WTC11 (cell line): ENCODE measurements around the gene FGF18. TPM values are rescaled to one million over a fixed set of nuclear protein-coding genes. Genes with fewer than 3 reads are reported as not detected.
A peak's percentile ranks its signal among the peaks of the same experiment; 100 is the strongest.

Experiments used
- ATAC-seq: fragments of 200-7000 bp; cut with Tn5 transposase; 2 replicates; pipeline ENCODE4 v1.10.0; 2021; ENCODE audit warnings: mild to moderate bottlenecking, moderate library complexity
- CTCF ChIA-PET: fragments of 300-600 bp; sonication (Branson Sonifier 250); formaldehyde crosslinking; loops from one replicate; lab custom pipeline; 2021; ENCODE audit warnings: antibody characterized with exemption; lab: Charles Lee
- POLR2A ChIA-PET: fragments of 350-600 bp; sonication (Branson Sonifier 250); formaldehyde crosslinking; loops from one replicate; lab custom pipeline; 2021; ENCODE audit warnings: antibody characterized with exemption; lab: Charles Lee
- DNase-seq: peaks from one replicate; pipeline ENCODE4 v3.0.0; 2021; ENCODE audit warnings: low spot score
- H3K27ac Mint-ChIP-seq: 2 replicates; pipeline ENCODE4 v1.8.0; 2021; ENCODE audit warnings: mixed read lengths
- H3K27me3 Mint-ChIP-seq: 2 replicates; pipeline ENCODE4 v1.8.0; 2021; ENCODE audit warnings: low read depth, mild to moderate bottlenecking, moderate library complexity, mixed read lengths
- H3K36me3 Mint-ChIP-seq: 2 replicates; pipeline ENCODE4 v1.8.0; 2021; ENCODE audit warnings: mixed read lengths
- H3K4me1 Mint-ChIP-seq: 2 replicates; pipeline ENCODE4 v1.8.0; 2022; ENCODE audit warnings: mixed read lengths
- H3K4me3 Mint-ChIP-seq: 2 replicates; pipeline ENCODE4 v1.8.0; 2021; ENCODE audit warnings: mild to moderate bottlenecking, moderate library complexity, mixed read lengths
- H3K9me3 Mint-ChIP-seq: 2 replicates; pipeline ENCODE4 v1.8.0; 2021; ENCODE audit warnings: mixed read lengths
- CREB1 ChIP-seq: sonication (generic); formaldehyde crosslinking; IDR thresholded peaks from 2 replicates; pipeline ENCODE4 v1.8.0; 2023; ENCODE audit warnings: mild to moderate bottlenecking, missing genetic modification reagents
- ETV6 ChIP-seq: sonication (generic); formaldehyde crosslinking; IDR thresholded peaks from 2 replicates; pipeline ENCODE4 v1.8.1; 2022; ENCODE audit warnings: mild to moderate bottlenecking, missing genetic modification reagents
- HMGA2 ChIP-seq: fragments of 250-450 bp; sonication (Bioruptor Pico); IDR thresholded peaks from 2 replicates; pipeline ENCODE4 v1.4.0; 2021; ENCODE audit warnings: mild to moderate bottlenecking, moderate library complexity
- IRF2 ChIP-seq: sonication (generic); formaldehyde crosslinking; IDR thresholded peaks from 2 replicates; pipeline ENCODE4 v1.8.0; 2022; ENCODE audit warnings: low read depth, missing genetic modification reagents, borderline replicate concordance
- NFATC4 ChIP-seq: fragments of 250-450 bp; sonication (Bioruptor Pico); IDR thresholded peaks from 2 replicates; pipeline ENCODE4 v1.9.0; 2021; ENCODE audit warnings: mild to moderate bottlenecking
- NR1H2 ChIP-seq: sonication (generic); formaldehyde crosslinking; IDR thresholded peaks from 2 replicates; pipeline ENCODE4 v1.9.0; 2021; ENCODE audit warnings: mild to moderate bottlenecking, moderate library complexity, missing genetic modification reagents
- OVOL2 ChIP-seq: fragments of 250-450 bp; sonication (Bioruptor Pico); IDR thresholded peaks from 2 replicates; pipeline ENCODE4 v1.9.0; 2021; ENCODE audit warnings: mild to moderate bottlenecking, borderline replicate concordance
- TEAD4 ChIP-seq: sonication (generic); formaldehyde crosslinking; IDR thresholded peaks from 2 replicates; pipeline ENCODE4 v1.8.0; 2022; ENCODE audit warnings: mild to moderate bottlenecking, missing genetic modification reagents
- ZBTB21 ChIP-seq: sonication (generic); formaldehyde crosslinking; IDR thresholded peaks from 2 replicates; pipeline ENCODE4 v1.8.1; 2023; ENCODE audit warnings: mild to moderate bottlenecking, missing genetic modification reagents, borderline replicate concordance
- ZNF138 ChIP-seq: sonication (generic); formaldehyde crosslinking; conservative IDR thresholded peaks from 2 replicates; pipeline ENCODE4 v1.8.1; 2022; ENCODE audit warnings: mild to moderate bottlenecking, moderate library complexity, missing genetic modification reagents
- ZNF317 ChIP-seq: sonication (generic); formaldehyde crosslinking; IDR thresholded peaks from 2 replicates; pipeline ENCODE4 v1.8.1; 2023; ENCODE audit warnings: low read depth, mild to moderate bottlenecking, moderate library complexity, missing genetic modification reagents, borderline replicate concordance
- total RNA-seq: library from RNA; stranded (reverse); gene quantifications from 3 replicates; pipeline ENCODE4 v1.2.3, GENCODE V29; 2021
- TF ChIP-seq, protein P1 (sequence below): sonication (generic); formaldehyde crosslinking; conservative IDR thresholded peaks from 2 replicates; pipeline ENCODE4 v1.8.1; 2022; ENCODE audit warnings: mild to moderate bottlenecking, missing genetic modification reagents
- TF ChIP-seq, protein P2 (sequence below): fragments of 250-450 bp; sonication (Bioruptor Pico); IDR thresholded peaks from 2 replicates; pipeline ENCODE4 v1.9.0; 2021; ENCODE audit warnings: moderate library complexity, mild to moderate bottlenecking, inconsistent platforms, borderline replicate concordance
- TF ChIP-seq, protein P3 (sequence below): sonication (generic); formaldehyde crosslinking; IDR thresholded peaks from 2 replicates; pipeline ENCODE4 v1.8.1; 2022; ENCODE audit warnings: low read depth, missing genetic modification reagents, borderline replicate concordance
- TF ChIP-seq, protein P4 (sequence below): sonication (generic); formaldehyde crosslinking; IDR thresholded peaks from 2 replicates; pipeline ENCODE4 v1.8.0; 2022; ENCODE audit warnings: mild to moderate bottlenecking, missing genetic modification reagents
- TF ChIP-seq, protein P5 (sequence below): sonication (generic); formaldehyde crosslinking; IDR thresholded peaks from 2 replicates; pipeline ENCODE4 v1.8.1; 2023; ENCODE audit warnings: mild to moderate bottlenecking, missing genetic modification reagents

The FGF18 gene
- total RNA-seq, 1 experiment from 2014 or later, result 0.72 TPM

DNA sequence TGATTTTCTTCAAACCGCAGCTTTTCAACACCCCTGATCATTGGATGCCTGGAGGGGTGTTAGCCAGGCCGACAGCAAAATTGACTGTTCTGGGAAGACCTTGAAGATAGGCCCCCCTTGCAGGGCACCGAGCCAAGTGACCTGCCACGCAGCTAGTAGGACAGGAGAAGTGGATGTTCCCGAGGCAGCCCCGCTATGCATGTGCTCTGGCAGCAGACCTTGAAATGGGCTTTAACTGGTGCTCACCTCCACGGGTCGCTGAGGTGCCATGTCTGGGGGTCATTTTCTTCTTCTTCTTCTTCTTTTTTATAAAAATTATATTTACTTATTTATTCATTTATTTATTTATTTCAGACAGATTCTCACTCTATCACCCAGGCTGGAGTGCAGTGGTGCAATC is 12.6 kb downstream of the FGF18 start:
- H3K36me3 Mint-ChIP-seq, result no peaks in the 10 kb centered on the region
- H3K27me3 Mint-ChIP-seq, result no peaks in the 10 kb centered on the region
- CTCF ChIA-PET, result interaction anchor here (1.4 kb wide), 1 partner anchor 10 kb away, joined by 3 read pairs; no protein-coding TSS in a partner anchor
- DNase-seq (no peak), ATAC-seq (no peak)
- H3K4me1 Mint-ChIP-seq, result peaks cover 21% of the 10 kb centered on the region
- POLR2A ChIA-PET, result interaction anchor here (0.5 kb wide), 1 partner anchor 396 kb away, joined by 3 read pairs; no protein-coding TSS in a partner anchor
- no peak overlapping the region for H3K27ac Mint-ChIP-seq
- no peak overlapping the region for H3K4me3 Mint-ChIP-seq
- TF ChIP-seq IRF2, result no peak
- TF ChIP-seq, protein P1, sequence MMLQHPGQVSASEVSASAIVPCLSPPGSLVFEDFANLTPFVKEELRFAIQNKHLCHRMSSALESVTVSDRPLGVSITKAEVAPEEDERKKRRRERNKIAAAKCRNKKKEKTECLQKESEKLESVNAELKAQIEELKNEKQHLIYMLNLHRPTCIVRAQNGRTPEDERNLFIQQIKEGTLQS, result no peak
- TF ChIP-seq, protein P2, sequence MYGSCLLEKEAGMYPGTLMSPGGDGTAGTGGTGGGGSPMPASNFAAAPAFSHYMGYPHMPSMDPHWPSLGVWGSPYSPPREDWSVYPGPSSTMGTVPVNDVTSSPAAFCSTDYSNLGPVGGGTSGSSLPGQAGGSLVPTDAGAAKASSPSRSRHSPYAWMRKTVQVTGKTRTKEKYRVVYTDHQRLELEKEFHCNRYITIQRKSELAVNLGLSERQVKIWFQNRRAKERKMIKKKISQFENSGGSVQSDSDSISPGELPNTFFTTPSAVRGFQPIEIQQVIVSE (CRISPR knock-in tag), result no peak
- TF ChIP-seq, protein P3, sequence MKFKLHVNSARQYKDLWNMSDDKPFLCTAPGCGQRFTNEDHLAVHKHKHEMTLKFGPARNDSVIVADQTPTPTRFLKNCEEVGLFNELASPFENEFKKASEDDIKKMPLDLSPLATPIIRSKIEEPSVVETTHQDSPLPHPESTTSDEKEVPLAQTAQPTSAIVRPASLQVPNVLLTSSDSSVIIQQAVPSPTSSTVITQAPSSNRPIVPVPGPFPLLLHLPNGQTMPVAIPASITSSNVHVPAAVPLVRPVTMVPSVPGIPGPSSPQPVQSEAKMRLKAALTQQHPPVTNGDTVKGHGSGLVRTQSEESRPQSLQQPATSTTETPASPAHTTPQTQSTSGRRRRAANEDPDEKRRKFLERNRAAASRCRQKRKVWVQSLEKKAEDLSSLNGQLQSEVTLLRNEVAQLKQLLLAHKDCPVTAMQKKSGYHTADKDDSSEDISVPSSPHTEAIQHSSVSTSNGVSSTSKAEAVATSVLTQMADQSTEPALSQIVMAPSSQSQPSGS, result no peak
- TF ChIP-seq CREB1 (CRISPR knock-in tag), result no peak
- no peak for TF ChIP-seq NR1H2 (CRISPR knock-in tag)
- TF ChIP-seq TEAD4 (CRISPR knock-in tag), result no peak
- no peak for TF ChIP-seq NFATC4
- TF ChIP-seq ZNF138 (CRISPR knock-in tag), result no peak
- no peak for TF ChIP-seq ZNF317 (CRISPR knock-in tag)
- no peaks in the 10 kb centered on the region for H3K9me3 Mint-ChIP-seq

DNA sequence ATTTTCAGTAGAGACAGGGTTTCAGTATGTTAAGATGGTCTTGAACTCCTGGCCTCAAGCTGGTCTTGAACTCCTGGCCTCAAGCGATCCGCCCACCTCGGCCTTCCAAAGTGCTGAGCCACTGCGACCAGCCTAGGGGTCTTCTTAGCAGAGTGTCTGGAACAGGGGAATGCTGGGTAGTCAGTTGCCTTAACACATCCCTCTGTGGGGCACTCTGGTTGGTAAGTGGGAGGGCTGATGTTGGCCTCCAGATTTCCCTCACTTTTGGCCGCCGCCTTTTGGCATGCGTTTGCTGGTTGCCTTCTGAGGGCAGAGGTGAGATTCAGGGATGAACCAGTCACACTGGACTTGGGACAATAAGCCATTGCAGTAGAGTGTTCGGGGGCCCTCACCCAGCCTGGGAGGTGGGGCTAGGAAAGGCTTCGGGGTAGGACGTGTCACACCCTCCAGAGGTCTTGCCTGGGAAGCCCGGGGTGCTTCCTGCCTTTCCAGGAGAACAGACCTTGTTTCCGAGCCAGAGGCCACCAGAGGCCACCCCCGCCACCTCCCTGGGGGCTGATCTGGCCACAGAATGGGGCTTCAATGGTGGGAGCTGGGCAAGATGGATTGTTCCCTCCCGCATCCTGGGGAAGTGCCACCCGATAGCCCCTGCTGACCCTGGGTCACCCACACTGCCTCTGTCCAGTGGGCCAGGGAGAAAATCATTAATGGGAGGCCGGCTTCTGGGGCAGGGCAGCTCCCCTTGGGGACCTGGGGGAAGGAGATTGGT is 13.3 kb downstream of the FGF18 start:
- ChIA-PET POLR2A (no interaction called here), CTCF (interaction anchor here (1.4 to 3.1 kb wide), 2 partner anchors 11 to 14 kb away, joined by 3 to 22 read pairs; partner anchors contain the start of gene FGF18)
- Mint-ChIP-seq H3K4me3 (no peak overlapping the region), H3K27ac (no peak overlapping the region), H3K9me3 (no peaks in the 10 kb centered on the region), H3K36me3 (no peaks in the 10 kb centered on the region), H3K4me1 (peaks cover 21% of the 10 kb centered on the region), H3K27me3 (no peaks in the 10 kb centered on the region)
- peak; percentile 4 for DNase-seq
- TF ChIP-seq, protein P4, sequence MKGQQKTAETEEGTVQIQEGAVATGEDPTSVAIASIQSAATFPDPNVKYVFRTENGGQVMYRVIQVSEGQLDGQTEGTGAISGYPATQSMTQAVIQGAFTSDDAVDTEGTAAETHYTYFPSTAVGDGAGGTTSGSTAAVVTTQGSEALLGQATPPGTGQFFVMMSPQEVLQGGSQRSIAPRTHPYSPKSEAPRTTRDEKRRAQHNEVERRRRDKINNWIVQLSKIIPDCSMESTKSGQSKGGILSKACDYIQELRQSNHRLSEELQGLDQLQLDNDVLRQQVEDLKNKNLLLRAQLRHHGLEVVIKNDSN, result no peak
- TF ChIP-seq ETV6 (CRISPR knock-in tag) (no peak), TEAD4 (CRISPR knock-in tag) (no peak), HMGA2 (CRISPR knock-in tag) (no peak), ZBTB21 (no peak), IRF2 (no peak), OVOL2 (CRISPR knock-in tag) (no peak)
- TF ChIP-seq, protein P5, sequence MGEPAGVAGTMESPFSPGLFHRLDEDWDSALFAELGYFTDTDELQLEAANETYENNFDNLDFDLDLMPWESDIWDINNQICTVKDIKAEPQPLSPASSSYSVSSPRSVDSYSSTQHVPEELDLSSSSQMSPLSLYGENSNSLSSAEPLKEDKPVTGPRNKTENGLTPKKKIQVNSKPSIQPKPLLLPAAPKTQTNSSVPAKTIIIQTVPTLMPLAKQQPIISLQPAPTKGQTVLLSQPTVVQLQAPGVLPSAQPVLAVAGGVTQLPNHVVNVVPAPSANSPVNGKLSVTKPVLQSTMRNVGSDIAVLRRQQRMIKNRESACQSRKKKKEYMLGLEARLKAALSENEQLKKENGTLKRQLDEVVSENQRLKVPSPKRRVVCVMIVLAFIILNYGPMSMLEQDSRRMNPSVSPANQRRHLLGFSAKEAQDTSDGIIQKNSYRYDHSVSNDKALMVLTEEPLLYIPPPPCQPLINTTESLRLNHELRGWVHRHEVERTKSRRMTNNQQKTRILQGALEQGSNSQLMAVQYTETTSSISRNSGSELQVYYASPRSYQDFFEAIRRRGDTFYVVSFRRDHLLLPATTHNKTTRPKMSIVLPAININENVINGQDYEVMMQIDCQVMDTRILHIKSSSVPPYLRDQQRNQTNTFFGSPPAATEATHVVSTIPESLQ, result no peak
- TF ChIP-seq, protein P2 (CRISPR knock-in tag), result no peak
- no peak for ATAC-seq
